Dermis blood vessel endothelial cell (primary cell): ENCODE results near the gene PCSK6. TPM values are rescaled to one million over a fixed set of nuclear protein-coding genes. Genes with fewer than 3 reads are reported as not detected.

Experiments
- DNase-seq: peaks from one replicate; pipeline ENCODE4 v3.0.0; 2010
- total RNA-seq: library from RNA; depleted of rRNA; stranded (reverse); fragments of >200 nt; gene quantifications from 2 replicates; pipeline ENCODE4 v1.2.3, GENCODE V29; 2014

PCSK6 gene
- total RNA-seq, 1 donor from 2014 or later: 24.8 TPM

DNA sequence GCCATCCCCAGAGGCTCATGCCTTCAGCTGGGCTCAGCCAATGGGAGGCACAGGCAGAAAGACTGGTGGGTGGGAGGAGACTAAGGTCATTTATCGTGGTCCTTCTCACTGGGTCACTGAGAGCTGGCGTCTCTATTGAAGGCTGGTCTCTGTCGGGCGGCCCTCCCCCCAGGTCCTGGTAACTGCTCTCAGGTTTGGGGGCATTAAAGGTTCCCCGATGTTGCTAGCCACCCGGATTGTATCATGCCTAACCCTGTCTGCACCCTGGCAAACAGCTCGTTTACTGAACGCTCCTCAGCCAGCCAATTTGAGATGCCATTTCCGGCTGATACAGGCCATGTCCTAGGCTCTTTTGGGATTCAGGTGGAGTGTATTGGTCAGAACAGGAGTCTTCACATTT lies 222.7 kb downstream of the PCSK6 start:
- DNase-seq: no peak

DNA sequence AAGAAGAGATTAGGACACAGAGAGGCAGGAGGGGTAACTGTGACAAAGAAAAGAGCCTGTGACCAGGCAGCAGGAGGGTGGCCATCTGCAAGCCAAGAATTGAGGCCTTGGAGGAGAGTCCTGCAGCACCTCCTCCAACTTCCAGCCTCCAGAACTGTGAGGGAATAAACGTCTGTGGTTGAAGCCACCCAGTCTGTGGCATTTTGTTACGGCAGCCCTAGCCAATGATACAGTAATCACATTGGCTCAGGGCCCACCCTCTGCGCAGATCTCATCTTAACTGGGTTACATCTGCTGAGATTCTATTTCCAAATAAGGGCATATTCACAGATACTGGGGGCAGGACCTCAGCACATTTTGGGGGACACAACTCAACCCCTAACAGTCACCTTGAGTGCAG lies 223.5 kb downstream of the PCSK6 start:
- DNase-seq: no peak

DNA sequence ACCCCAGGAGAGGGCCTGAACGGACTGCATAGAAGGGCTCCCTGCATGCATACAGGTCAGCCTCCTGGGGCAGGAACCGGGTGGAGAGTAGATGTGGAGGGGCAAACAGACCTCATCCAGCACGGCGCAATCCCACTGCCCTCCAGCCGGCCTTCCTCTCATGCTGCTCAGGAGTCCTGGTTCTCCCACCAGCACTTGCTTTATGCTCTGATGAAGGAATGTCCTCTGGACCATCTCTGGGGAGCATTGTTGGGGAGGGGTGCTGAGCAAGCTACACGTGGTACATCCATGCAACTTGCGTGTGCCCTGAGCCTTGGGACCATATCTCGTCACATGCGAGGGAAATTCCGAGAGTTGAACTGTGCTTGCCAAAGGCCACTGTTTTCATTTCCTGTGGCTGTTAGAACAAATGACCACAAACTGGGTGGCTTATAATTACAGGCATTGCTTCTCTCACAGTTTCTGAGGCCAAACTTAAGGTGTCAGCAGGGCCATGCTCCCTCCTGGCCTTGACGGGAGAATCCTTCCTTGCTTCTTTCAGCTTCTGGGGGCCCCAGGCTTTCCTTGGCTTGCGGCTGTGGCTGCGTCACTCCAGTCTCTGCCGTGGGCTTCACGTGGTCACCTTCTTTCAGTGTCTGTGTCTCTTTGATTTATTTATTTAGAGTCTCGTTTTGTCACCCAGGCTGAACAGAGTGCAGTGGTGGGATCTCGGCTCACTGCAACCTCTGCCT lies 224.4 kb downstream of the PCSK6 start:
- peak; percentile 57 for DNase-seq

DNA sequence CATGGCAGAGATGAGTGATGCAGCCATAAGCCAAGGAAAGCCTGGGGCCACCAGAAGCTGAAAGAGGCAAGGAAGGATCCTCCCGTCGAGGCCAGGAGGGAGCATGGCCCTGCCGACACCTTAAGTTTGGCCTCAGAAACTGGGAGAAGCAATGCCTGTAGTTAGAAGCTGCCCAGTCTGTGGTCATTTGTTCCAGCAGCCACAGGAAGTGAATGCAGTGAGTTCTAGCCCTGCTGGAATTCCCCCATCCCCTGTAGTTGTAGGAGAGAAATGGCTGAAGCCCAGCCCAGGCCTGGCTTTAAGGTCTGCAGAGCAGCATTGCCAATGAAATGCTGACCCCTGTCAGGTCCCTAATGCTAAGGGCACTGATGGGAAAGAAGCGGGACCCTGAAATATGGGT lies 225.5 kb downstream of the PCSK6 start:
- peak; percentile 65 for DNase-seq

DNA sequence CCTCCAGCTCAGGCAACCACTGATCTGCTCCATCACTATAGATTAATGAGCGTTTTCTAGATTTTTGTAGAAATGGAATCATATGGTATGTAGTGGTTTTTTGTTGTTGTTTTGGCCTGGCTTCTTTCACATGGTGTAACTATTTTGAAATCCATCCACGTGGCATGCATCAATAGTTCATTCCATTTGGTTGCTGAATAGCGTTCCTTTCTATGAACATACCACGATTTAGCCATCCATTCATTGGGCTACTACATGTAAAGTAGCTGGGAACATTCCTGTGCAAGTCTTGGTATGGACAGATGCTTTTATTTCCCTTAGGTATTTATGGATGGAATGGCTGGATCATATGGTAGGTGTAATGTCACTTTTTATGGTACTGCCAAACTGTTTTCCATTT lies 227.0 kb downstream of the PCSK6 start:
- no peak for DNase-seq

DNA sequence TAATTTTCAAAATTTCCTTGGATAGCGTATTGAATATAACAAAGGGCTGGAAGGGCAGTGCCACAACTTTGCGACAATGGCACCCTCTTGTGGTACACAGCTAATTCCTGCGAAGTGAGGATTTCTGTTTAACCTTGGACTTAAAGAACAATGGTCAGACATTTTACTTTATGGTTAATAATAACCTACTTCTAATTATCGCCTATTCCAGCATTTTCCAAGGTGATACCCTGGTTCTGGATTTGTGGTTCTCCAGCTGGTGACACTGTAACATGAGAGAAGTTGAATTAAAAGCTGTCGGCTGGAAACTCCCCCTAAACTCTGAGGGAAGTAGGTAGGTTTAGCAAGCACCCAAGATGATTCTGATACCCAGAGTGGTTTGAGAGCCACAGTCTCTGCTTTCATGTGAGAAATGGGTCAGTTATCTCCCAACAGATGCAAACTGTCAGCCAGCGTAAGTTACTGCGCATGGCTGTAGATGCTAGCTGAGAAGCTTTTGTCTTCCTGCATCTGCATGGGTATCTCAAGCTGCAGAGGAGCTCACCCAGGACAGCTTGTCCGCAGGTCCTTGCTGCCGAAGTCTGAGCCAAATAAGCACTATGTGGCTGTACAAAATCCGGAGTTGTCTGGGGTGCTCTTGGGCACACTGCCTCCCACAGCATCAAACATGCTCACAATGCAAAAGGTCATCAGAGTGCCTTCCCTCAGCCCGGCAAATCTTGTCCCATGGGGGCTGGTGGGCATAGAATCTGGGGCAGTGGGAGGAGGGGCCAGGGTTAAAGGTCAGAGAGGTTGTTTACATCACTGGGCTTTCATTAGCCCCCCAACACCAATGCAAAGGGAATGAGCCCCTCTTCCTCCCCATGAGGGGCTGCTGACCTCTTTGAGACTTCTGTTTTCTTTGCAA lies 231.0 kb downstream of the PCSK6 start:
- DNase-seq: peak; percentile 89

DNA sequence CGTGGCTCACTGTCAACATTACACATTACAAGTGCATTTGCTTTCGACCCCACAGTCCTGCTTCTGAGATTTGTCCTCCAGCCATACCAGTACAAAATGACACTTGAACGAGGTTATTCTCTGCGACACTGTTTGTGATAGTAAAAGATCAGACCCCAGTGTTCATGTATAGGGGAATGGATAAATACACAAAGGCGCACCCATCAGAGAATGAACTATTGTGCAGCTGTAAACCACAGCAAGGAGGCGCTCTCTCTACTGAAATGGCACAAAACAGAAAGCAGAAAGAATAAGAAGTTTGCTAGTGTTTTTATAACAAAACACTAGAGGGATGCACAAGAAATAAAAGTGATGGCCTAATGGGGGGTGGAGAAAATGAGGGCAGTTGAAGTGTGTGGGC lies 232.8 kb downstream of the PCSK6 start:
- DNase-seq: no peak

DNA sequence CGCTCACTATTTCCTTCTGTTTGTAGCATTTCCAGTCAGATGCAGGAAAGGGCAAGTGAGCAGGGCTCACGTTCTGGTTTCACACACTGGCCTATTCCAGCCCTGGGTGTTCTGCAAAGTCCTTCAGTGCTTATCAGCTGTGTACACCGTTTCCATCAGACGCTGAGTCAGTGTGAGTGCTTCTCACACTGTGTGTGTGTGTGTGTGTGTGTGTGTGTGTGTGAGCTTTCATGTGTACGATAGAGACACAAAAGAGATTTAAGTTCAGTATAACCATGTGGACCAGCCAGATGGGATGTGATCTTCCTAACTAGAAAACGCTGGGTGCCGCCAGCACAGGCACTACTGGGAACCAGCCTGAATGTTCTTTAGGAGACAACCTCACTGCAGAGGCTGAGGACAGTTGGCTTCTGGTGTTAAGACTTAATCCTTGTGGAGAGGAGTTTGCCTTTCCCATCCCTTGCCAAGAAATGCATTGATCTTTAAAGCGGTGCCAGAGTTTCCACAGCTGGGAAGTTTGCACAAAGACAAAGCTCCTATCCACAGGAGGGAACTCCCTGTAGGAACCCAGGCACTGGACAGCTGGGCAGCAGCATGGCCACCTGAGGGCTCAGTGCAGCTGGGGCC lies 233.8 kb downstream of the PCSK6 start:
- DNase-seq: peak; percentile 91

DNA sequence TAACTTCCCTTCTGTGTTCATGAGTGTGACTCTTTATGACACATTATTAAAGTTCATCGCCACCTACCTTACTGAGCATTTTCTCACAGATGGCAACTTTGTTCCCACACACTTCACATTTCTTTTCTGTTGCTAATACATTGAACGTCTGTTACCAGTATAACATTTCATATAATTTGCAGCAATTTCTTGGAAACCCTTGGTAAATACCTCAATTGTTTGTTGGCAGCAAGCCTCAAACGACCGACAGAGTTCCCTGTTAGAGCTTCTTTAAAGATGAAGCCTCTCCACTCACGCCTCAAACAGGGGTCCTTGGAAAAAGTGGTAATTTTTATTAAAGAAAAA lies 234.5 kb downstream of the PCSK6 start:
- no peak for DNase-seq

DNA sequence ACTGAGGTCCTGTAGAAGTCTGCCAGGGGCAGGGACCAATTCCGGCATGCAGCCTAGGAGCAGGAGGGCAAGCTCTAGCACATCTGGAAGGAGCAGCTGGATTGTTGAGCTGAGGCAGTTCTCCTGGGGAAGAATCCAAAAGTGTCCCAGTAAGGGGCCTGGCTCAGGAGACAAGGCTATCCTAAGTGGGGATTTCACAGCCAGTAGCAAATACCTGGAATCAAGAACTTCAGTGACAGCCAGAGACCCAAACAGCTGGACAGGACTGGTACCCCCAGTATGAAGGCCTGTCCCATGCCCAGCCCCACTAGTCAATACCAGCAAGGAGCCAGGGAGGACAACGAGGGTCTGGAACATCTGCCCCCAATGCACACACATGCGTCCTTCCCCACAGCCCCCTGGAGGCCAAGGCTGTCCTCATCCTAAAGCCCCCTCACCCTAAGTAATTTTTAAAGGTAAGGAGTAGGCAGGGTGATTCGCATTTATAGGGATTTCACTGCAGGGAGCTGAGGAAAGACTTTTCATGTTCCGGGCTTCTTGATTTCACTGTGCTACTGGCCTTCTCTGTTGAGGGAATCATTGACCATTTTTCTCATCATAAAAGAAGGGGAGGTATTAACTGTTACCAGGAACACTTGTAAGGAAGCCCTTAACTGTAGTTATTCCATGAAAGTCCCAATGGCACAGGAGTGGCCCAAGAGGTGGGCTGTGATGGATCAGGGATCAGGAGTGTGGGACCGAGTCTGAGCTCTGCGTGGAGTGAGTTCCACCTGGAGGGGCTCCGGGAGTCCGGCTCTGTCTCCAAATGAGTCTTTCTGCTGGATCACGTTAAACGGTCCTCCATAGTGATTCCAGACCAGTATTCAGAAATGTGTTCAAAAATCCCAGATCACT lies 235.1 kb downstream of the PCSK6 start:
- no peak for DNase-seq

Other genes with a start within 250 kb of the PCSK6 start
- gene CHSY1, start 237.7 kb downstream of the PCSK6 start, total RNA-seq: 47.7 and 49.0 TPM in 2 replicates
- 56.2 and 82.7 TPM in 2 replicates for gene SELENOS, start 212.2 kb downstream of the PCSK6 start, total RNA-seq
- gene SNRPA1, start 194.5 kb downstream of the PCSK6 start, total RNA-seq: 13.3 and 22.9 TPM in 2 replicates
- gene TM2D3, start 162.7 kb upstream of the PCSK6 start, total RNA-seq: 31.0 and 44.4 TPM in 2 replicates
- gene TARS3, start 234.8 kb upstream of the PCSK6 start, total RNA-seq: 10.4 and 11.4 TPM in 2 replicates